Measurements from ENCODE around the gene MTO1.
A peak's percentile ranks its signal among the peaks of the same experiment; 100 is the strongest.

DNA sequence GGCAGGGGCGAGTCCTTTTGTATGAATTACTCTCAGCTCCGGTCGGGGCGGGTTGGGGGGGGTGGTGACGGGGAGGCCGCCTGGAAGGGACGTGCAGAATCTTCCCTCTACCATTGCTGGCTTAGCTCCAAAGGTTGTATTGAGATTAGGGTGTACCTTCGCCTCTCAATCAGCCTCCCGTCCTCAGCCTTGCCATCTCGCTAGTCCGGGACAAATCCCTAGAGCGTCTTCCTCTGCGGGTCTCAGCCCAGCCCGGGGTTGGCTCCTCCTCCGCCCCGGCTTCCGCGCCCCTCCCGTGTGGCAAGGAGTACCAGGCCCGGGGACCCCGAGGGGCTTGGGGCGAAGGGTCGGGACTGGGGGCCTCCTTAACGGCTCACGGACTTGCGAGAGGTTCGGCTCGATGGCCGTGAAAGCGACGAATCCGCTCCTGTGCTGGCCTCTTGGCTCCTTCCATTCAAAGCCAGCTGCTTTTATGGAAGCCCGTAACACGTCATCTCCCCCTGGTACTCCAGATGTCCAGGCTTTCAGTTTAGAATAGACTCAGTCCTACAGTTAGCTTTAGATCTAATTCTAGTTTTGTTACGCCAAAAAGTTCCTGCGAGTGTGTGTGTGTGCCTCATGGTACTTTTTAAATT is 59.9 kb downstream of the MTO1 start:
- TF ChIP-seq POLR2A (IDR thresholded peaks at IDR 0.05) (peak in 1 of 2 donors; percentile 62), EP300 (IDR thresholded peaks at IDR 0.05) (no peak)
- TF ChIP-seq, protein P1, sequence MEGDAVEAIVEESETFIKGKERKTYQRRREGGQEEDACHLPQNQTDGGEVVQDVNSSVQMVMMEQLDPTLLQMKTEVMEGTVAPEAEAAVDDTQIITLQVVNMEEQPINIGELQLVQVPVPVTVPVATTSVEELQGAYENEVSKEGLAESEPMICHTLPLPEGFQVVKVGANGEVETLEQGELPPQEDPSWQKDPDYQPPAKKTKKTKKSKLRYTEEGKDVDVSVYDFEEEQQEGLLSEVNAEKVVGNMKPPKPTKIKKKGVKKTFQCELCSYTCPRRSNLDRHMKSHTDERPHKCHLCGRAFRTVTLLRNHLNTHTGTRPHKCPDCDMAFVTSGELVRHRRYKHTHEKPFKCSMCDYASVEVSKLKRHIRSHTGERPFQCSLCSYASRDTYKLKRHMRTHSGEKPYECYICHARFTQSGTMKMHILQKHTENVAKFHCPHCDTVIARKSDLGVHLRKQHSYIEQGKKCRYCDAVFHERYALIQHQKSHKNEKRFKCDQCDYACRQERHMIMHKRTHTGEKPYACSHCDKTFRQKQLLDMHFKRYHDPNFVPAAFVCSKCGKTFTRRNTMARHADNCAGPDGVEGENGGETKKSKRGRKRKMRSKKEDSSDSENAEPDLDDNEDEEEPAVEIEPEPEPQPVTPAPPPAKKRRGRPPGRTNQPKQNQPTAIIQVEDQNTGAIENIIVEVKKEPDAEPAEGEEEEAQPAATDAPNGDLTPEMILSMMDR (IDR thresholded peaks at IDR 0.05) = peak in 1 of 5 experiments; percentile 10
